NCI-H1417 treated with DMSO at 0.1 percent for 48 hours (cell line): ENCODE data around the gene NQO2.
"Not testable (repeated sequence)": the region's sequence is repeated elsewhere in the genome, so short reads cannot be mapped to it uniquely, and the experiment has no call there.

ENCODE experiments used
- DNase-seq: peaks from one replicate; lab custom pipeline; 2025; lab: John Stamatoyannopoulos, UW

The NQO2 gene

DNA sequence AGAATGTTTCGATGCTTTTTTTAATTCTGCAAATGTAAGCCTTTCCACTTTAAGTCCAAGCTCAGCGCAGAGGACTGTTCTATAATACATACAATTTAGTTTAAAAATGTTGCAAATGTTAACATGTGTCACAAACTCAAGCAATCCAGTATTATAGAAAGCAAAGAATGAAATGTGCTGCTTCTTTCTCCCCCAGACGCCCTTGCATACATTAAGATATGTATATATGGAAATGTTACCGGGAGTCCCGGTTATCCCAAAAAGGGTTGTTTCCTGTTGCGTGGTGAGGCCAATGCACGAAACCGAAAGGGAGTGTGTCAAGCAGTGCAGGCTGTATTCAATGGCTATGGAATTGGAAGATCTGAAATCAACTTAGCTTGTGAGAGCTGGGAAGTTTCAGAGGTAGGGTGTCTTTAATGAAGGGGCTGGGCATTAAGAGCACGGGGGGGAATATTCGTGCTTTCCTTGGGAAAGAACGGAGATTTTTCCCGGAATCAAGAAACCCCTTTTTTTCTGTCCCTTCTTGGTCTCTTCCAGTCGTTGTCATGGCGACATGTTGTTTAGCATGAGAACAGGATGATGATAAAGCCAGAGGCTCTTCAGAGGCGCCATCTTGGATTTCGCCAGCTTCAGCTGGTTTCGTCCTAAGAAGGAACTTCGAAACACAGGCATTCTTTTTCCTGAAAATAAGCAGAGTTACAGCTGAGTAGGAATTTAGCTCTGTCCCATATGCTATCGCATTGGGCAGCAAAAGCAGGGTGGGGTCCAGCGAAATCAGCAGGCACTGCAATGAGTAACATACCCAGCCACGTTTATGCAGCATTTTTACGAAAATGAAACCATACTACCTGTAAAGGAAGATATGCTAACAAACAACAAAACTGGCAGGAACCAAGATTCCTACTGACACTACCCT, 10.1 kb upstream of the NQO2 start:
- peak; percentile 87 for DNase-seq

DNA sequence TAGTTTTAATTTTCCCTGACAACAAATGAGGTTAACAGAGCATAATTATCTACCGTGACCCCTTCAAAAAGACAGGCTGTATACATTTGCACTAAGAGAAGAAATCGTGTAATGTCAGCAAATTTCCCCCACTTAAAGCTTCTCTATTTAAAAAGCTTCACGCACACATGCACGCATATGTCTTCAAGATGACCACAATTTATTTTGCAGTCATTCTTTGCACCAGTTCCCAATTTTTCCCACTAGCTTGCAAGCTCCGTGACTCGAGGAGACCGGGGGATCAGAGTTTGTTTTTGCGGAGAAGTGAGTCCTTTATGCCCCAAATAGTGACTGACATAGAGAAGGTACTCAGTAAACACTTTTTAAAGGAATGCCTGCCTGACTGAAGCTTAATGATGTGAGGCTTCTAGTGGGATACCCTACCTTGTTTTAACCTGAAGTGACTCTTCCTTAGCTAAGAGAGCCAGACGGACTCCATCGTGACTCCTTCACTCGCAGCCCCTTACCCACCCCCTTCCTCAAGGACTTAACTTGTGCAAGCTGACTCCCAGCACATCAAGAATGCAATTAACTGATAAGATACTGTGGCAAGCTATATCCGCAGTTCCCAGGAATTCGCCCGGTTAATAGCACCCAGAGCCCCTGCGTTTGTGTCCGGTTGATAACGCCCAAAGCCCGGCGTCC, 9.3 kb upstream of the NQO2 start:
- DNase-seq, result no peak

DNA sequence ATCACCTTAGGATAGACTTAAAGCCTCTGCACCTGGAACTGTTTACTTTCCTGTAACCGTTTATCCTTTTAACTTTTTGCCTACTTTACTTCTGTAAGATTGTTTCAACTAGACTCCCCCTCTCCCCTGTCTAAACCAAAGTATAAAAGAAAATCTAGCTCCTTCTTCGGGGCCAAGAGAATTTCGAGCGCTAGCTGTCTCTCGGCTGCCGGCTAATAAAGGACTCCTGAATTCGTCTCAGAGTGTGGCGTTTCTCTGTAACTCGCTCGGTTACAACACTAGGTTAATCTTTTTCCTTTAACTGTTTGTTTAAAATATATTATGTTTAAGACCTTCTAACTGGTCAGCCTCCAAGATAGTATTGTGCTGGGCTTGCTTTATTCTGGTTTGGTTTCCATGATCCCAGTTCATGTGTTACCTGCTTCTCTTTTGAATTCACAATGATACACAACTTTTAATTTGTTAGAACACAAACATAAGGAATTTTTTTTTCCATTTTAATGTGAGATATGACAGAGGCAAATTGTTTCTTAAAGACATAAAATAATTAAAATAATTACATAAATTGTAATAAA, 8.7 kb upstream of the NQO2 start:
- no peak for DNase-seq

DNA sequence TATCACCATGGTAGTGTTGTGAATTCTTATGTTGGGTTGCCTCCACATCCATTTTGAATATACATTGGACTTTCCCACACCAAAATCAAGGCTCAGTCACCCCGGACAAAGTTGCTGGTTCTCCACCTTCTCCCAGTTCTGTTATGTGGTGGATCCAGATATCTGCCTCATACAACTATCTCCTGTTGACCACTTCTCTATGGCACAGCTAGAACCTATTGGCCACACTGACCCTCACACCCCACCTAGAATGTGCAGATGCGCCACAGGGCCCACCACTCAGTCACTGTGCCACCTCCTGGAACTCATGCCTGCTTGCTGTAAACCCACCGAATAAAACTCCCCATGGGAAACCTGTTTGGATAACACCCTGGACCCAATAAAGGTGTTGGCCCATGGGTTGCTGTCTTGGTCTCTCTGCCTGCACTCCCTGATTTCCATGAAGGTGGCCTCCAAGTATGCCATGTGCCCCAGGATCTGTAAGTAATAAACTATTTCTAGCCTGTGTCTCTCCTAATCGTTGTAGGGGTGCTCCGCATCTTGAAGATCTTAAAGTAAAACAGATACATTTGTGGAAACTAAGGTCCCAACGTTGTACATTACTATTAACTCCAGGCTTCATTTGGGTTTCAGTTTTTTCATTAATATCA, 7.2 kb upstream of the NQO2 start:
- no peak for DNase-seq

DNA sequence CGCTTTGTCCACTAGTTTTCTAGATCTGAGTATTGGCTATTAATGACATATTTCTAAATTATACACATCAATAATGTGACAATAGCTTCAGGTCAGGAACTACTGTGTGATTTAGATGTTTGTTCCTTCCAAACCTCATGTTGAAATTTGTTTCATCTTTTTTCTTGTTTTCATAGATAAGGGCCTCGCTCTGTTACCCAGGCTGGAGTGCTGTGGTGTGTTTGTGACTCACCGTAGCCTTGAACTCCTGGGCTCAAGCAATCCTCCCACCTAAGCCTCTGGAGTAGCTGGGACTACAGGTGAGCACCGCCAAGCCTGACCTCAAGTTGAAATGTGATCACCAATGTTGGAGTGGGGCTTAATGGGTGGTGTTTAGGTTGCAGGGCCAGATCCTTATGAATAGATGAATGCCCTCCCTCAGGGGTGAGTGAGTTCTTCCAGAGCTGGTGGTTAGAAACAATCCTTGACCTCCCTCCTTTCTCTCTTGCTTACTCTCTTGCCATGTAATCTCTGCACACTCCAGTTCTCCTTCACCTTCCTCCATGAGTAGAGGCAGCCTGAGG, 5.9 kb upstream of the NQO2 start:
- no peak for DNase-seq

DNA sequence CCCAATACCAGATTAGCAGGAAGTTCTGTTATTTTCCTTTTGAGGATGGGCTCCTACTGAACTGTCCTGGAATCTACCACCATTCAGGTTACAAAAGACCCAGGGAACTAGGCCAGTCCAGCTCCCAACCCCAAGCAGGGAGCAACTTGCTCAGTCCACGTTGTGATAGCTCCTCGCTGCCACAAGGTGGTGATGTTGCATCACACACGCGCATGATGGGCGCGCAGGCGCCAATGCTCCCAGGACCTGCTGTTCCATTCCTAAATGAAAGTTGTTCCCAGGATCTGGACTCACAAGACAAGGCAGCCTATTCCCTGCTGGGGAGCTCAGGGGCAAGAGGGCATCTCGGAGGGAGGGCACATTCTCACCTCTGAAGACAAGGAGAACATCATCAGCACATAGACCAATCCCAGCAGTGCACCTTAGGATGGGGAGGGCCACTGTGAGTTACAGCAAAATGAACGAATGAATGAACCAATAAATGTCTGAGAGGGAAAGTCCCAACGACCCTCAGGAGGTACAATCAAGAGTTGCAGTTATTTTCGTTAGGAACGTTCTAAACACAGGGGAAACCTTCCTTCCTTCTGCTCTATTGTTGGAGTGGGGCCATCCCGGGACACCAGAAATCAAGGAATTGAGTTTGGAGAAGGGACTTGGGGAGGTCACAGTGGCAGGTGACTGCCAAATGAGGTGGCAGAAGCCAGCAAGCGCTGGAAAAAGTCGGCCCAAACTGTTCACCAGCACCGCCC, 1.3 kb upstream of the NQO2 start:
- DNase-seq, result not testable (repeated sequence)

DNA sequence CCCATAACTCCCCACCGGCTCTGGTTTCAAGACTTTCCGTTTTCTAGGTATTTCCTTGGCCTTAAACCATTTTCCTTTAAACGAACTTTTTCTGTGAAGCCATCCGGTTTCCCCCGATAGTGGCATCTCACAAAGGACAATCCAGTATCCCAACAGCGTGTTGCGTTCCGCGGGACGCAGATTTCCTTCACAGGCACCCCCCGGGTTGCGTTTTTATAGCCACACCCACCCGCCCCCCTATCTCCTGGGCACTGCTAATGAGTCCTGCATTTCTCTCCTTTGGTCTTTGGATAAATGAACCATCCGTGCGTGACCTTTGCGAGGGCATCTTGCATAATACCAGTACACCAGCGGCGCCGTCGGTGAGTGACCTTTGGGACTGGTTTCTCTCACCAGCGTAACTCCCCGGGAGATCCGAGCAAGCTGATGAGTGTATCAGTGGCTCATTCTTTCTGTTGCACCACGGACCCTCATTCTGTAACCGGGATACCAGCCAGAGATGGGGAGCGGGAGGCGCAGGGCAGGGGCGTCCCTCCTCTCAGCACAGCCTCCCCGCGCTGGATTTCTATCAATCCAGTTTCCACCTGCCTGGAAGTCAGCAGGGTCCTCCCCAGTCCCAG, 586 bp upstream of the NQO2 start:
- no peak for DNase-seq

DNA sequence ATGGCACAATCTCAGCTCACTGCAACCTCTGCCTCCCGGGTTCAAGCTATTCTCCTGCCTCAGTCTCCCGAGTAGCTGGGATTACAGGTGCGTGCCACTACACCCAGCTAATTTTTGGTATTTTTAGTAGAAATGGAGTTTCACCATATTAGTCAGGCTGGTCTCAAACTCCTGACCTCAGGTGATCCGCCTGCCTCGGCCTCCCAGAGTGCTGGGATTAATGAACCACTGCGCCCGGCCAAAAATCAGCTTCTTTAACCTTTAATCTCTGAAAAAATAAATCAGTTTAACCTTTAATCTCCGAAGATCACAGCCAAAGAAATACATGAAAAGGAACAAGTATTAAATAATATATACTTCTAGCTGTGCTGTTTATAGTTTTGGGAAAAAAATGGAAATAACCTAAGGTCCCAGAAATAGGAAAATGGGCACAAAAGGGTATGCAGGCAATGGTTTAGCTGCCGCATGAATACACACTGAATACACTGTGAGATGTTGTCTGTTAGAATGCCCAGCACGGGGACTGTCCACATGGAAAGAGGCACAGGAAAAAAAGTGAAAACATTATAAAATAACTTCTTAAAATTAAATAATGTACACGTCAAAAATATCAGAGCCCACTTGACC, 1.6 kb downstream of the NQO2 start:
- DNase-seq, result no peak

DNA sequence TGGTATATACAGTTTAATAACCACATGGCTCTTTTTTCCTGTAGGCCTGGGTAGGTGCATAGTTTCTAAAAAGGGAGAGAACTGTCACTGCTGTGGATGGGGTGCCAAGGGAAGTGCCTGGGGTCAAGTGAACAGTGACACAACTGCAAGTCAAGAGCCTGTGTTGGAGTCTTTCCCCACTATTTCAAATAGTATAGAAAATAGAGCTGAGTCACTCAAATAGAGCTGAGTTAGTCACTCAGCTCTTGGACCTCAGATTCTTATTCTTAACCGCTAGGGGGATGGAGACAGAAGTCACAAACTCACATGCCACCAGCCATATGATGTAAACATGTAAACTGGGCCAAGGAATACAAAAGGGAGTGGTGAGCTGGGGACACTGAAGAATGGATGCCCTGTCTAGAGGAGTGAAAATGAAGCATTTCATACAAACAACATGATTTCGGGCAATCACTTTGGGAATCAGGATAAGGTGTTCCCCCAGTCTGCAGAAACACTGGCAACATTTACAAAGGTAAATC, 2.1 kb downstream of the NQO2 start:
- no peak for DNase-seq

DNA sequence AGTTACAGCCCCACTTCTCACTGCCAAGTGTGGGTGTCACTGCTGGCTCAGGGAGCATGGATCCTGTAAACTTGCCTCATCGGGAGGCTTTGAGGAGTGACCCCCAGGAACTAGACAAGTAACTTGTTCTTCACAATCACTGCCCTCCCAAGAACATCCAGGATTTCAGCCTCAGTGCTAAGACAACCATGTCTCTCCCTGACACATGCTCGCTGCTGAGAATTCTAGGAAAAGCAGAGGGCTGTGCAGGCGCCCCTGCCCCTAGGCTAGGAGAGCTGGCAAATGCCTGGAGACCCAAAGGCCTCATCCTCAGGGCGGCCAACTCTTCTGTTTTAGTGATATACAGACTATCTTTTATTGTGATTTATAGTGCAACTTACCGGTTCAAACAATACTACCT, 3.5 kb downstream of the NQO2 start:
- DNase-seq, result not testable (repeated sequence)

DNA sequence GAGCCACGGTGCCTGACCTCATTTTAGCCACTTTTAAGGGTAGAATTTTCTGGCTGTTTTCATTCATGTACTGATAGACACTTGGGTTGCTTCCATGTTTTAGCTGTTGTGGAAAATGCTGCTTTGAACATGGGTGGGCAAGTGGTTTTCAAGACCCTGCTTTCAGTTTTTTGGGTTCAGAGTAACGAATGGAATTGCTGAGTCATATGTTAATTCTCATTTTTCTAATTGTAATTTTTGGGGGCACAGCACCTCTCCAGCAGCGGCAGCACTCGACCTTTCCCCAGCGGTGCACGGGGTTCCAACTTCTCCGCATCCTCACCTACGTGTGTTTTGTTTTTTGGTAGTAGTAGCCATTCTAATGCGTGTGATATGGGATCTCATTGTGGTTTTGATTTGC, 5.4 kb downstream of the NQO2 start:
- no peak for DNase-seq

DNA sequence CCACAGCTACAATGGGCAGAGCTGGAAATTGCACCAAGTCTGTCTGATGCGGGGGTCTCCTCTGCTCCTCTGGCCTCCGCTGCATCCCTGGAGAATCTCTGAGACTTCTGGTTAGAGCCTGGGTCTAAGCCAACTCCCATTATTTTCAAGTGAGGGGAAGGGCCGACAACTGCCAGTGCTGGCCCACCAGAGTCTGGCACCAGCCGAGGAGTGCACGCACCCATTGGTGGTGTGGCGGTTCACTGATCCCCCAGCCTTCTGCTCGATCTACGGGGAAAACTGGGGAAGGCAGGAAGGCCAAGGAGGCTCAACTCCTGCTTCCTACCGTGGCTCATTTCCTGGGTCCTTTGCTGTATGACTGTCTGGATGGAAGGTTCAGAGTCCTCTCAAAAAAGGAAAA, 6.2 kb downstream of the NQO2 start:
- no peak for DNase-seq

DNA sequence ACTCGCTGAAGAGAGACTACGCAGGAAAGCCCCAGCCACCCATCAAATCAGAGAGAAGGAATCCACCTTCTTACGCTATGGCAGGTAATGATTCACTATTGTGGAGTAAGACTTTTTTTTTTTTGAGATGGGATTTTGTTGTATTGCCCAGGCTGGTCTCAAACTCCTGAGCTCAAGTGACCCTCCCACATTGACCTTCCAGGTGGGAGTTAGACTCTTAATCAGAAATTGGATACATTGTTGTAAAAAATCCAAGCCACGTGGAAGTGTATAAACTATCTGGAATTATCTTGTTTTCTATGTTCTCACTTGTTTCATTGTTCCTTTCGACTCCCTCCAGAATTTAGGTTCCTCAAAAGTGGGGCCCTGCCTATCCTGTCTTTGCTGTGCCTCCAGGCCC, 6.8 kb downstream of the NQO2 start:
- no peak for DNase-seq

DNA sequence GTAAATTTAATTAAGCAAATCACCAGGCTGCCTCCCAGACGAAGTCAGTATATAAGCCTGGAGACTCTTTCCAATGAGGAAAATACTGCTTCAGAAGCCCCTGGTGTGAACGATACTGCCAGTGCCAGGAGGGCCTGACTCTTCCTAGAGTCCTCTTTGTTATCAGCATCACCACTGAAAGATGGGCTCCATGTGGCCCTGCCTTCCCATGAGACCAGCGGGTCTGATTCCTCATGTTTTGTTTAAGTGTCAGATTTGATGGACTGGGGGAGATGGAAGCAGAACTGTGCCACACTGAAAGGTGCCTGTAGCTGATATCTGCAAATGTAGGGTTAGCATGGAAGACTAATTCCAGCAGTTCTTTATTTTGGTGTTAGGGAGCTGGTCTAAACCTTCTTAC, 7.9 kb downstream of the NQO2 start:
- DNase-seq, result no peak

DNA sequence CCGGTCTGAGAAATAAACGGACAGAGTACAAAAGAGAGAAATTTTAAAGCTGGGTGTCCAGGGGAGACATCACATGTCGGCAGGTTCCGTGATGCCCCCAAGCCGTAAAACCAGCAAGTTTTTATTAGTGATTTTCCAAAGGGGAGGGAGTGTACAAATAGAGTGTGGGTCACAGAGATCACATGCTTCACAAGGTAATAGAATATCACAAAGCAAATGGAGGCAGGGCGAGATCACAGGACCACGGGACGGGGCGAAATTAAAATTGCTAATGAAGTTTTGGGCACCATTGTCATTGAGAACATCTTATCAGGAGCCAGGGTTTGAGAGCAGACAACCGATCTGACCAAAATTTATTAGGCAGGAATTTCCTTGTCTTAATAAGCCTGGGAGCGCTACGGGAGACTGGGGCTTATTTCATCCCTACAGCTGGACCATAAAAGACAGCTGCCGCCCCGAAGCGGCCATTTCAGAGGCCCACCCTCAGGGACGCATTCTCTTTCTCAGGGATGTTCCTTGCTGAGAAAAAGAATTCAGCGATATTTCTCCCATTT, 9.1 kb downstream of the NQO2 start:
- DNase-seq, result not testable (repeated sequence)

DNA sequence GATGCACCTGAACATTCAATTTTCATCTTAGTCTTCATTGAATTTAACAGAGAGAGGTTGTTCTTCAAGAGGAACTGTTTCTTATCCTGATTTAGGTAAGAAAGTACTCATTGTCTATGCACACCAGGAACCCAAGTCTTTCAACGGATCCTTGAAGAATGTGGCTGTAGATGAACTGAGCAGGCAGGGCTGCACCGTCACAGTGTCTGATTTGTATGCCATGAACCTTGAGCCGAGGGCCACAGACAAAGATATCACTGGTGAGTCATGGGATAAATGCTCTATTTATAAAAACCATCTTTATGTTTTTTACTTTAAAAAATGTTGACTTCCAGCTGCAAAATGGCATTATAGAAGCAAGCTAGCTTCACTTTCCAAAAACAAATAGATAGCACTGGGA, 10.2 kb downstream of the NQO2 start:
- no peak for DNase-seq

DNA sequence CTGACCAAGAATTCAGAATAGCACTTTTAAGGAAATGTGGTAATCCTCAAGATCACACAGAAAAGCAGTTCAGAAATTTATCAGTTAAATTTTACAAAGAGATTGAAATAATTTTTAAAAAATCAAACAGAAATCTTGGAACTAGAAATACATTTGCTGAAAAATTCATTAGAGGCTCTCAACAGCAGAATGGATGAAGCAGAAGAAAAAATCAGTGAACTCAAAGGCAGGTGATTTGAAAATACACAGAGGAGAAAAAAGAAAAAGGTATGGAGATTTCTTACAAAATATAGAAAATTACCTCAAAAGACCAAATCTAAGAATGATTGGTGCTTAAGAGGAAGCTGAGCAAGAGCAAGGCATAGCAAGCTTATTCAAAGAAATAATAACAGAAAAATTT, 11.5 kb downstream of the NQO2 start:
- no peak for DNase-seq

DNA sequence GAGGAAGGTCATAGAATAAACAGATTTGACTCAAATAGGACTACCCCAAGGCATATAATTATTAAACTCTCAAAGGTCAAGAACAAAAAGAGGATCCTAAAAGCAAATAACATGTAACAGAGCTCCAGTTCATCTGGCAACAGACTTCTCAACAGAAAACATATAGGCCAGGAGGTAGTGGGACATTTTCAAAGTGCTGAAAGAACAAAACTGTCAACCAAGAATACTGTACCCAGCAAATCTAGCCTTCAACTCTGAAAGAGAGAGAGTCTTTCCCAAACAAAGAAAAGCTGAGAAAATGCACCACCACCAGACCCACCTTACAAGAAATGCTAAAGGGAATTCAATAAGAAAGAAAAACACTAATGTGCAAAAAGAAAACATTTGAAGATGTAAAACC, 11.9 kb downstream of the NQO2 start:
- DNase-seq, result no peak

DNA sequence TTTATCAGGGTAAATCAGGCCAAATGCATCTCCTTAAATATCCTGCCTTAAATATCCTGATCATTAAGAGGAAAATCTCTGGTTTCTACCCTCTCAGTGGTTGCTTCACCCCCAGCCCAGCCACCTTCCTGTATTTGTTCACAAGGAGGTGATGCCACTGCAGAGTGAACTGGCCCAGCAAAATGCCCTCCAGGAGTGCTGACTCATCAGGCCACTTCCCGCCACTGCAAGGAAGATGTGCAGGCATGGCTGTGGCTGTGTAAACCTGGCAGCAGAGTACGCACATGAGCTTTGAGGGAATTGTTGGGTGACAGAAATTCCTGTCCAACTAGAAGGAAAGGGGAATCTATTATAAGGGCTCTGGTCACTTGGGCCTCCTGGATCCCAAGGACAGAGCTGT, 13.8 kb downstream of the NQO2 start:
- DNase-seq, result no peak
